HG02588 (cell line): ENCODE results near the gene TUBA4B.
"Not testable (repeated sequence)": the region's sequence is repeated elsewhere in the genome, so short reads cannot be mapped to it uniquely, and the experiment has no call there.

Experiments used
- ATAC-seq: cut with Tn5 transposase; IDR thresholded peaks from one replicate; pipeline ENCODE4 v1.9.1; 2021; ENCODE audit warnings: mild to moderate bottlenecking, moderate library complexity; ENCODE audit not compliant: unreplicated experiment

Gene TUBA4B

GRCh38 chr2:219309278-219309677 is 56.2 kb downstream of the TUBA4B start, which contains the start of gene PTPRN:
PTPRN (minus strand) TSS chr2:219309401; CDS start chr2:219309332, 69 bp downstream.
- ATAC-seq = no peak

GRCh38 chr2:219312683-219313263 is 59.7 kb downstream of the TUBA4B start:
- not testable (repeated sequence) for ATAC-seq

- ATAC-seq = no peak
These were observed 61.9 kb downstream of the TUBA4B start for GRCh38 chr2:219314804-219315468.
